HepG2 (cell line): ENCODE measurements around the gene LTB4R. TPM values are rescaled to one million over a fixed set of nuclear protein-coding genes. Genes with fewer than 3 reads are reported as not detected.
A peak's percentile ranks its signal among the peaks of the same experiment; 100 is the strongest.

Experiments used
- AHDC1 ChIP-seq: sonication (generic); formaldehyde crosslinking; IDR thresholded peaks from 2 replicates; pipeline ENCODE4 v1.5.1; 2020; ENCODE audit warnings: mild to moderate bottlenecking, missing genetic modification reagents, borderline replicate concordance
- ARNT2 ChIP-seq: sonication (generic); formaldehyde crosslinking; IDR thresholded peaks from 2 replicates; pipeline ENCODE4 v1.8.0; 2022; ENCODE audit warnings: mild to moderate bottlenecking, low read depth, missing genetic modification reagents, moderate library complexity
- BRD4 ChIP-seq: sonication (generic); formaldehyde crosslinking; IDR thresholded peaks from 2 replicates; pipeline ENCODE4 v1.4.0; 2020; ENCODE audit warnings: missing genetic modification reagents
- HMGA1 ChIP-seq: sonication (generic); formaldehyde crosslinking; conservative IDR thresholded peaks from 2 replicates; pipeline ENCODE4 v1.4.0; 2020; ENCODE audit warnings: missing genetic modification reagents
- HOXA5 ChIP-seq: sonication (generic); formaldehyde crosslinking; IDR thresholded peaks from 2 replicates; pipeline ENCODE4 v1.4.0; 2020; ENCODE audit warnings: missing genetic modification reagents
- KAT7 ChIP-seq: IDR thresholded peaks from 2 replicates; pipeline ENCODE4 v1.6.1; 2018; ENCODE audit warnings: borderline replicate concordance, missing compliant biosample characterization
- KAT8 ChIP-seq: IDR thresholded peaks from 2 replicates; pipeline ENCODE4 v1.6.1; 2016; ENCODE audit warnings: missing genetic modification reagents, missing compliant biosample characterization
- KDM2A ChIP-seq: sonication (generic); formaldehyde crosslinking; IDR thresholded peaks from 2 replicates; pipeline ENCODE4 v1.4.0; 2020; ENCODE audit warnings: low read depth, missing genetic modification reagents, borderline replicate concordance
- NFE2L2 ChIP-seq: fragments of 150-350 bp; IDR thresholded peaks from 2 replicates; pipeline ENCODE4 v1.6.1; 2014; ENCODE audit warnings: low read length
- NR1H2 ChIP-seq: sonication (generic); formaldehyde crosslinking; IDR thresholded peaks from 2 replicates; pipeline ENCODE4 v1.8.1; 2022; ENCODE audit warnings: low read depth, missing genetic modification reagents, borderline replicate concordance
- RBFOX2 ChIP-seq: fragments of 200-400 bp; formaldehyde crosslinking; IDR thresholded peaks from 2 replicates; pipeline ENCODE4 v1.6.1; 2017; ENCODE audit warnings: low read depth, mild to moderate bottlenecking, low read length
- SALL1 ChIP-seq: sonication (generic); formaldehyde crosslinking; IDR thresholded peaks from 2 replicates; pipeline ENCODE4 v1.8.0; 2022; ENCODE audit warnings: mild to moderate bottlenecking, missing genetic modification reagents
- TCF7L2 ChIP-seq: IDR thresholded peaks from 2 replicates; pipeline ENCODE4 v1.6.1; 2011; ENCODE audit warnings: mild to moderate bottlenecking, low read depth, low read length, moderate library complexity
- ZBTB43 ChIP-seq: sonication (generic); formaldehyde crosslinking; conservative IDR thresholded peaks from 2 replicates; pipeline ENCODE4 v1.4.0; 2020; ENCODE audit warnings: missing genetic modification reagents
- ZEB1 ChIP-seq: IDR thresholded peaks from 2 replicates; pipeline ENCODE4 v1.6.1; 2012; ENCODE audit warnings: mild to moderate bottlenecking, low read depth, inconsistent platforms; ENCODE audit not compliant: insufficient replicate concordance
- ZNF230 ChIP-seq: sonication (generic); formaldehyde crosslinking; IDR thresholded peaks from 2 replicates; pipeline ENCODE4 v1.4.0; 2020; ENCODE audit warnings: mild to moderate bottlenecking, missing genetic modification reagents
- ZNF331 ChIP-seq: sonication (generic); formaldehyde crosslinking; IDR thresholded peaks from 2 replicates; pipeline ENCODE4 v1.4.0; 2020; ENCODE audit warnings: missing genetic modification reagents
- ZNF501 ChIP-seq: sonication (generic); formaldehyde crosslinking; IDR thresholded peaks from 2 replicates; pipeline ENCODE4 v1.5.1; 2020; ENCODE audit warnings: mild to moderate bottlenecking, moderate library complexity, missing genetic modification reagents
- ZNF549 ChIP-seq: sonication (generic); formaldehyde crosslinking; IDR thresholded peaks from 2 replicates; pipeline ENCODE4 v1.5.0; 2020; ENCODE audit warnings: missing genetic modification reagents
- ZNF563 ChIP-seq: sonication (generic); formaldehyde crosslinking; IDR thresholded peaks from 2 replicates; pipeline ENCODE4 v1.8.0; 2022; ENCODE audit warnings: mild to moderate bottlenecking, moderate library complexity, missing genetic modification reagents
- ZNF781 ChIP-seq: sonication (generic); formaldehyde crosslinking; IDR thresholded peaks from 2 replicates; pipeline ENCODE4 v1.5.1; 2020; ENCODE audit warnings: borderline replicate concordance, mild to moderate bottlenecking, missing genetic modification reagents; ENCODE audit errors: not compliant biosample characterization
- ZSCAN21 ChIP-seq: sonication (generic); formaldehyde crosslinking; IDR thresholded peaks from 2 replicates; pipeline ENCODE4 v1.8.0; 2022; ENCODE audit warnings: mild to moderate bottlenecking, missing genetic modification reagents, moderate library complexity, borderline replicate concordance
- polyA plus RNA-seq, 8 experiments: library from polyadenylated mRNA; depleted of rRNA in 3 of 8; stranded (reverse) in 7 of 8; unstranded in 1 of 8; fragments of >200 nt; fragmentation: Illumina TruSeq in 4 of 8; extraction: Trizol in 4 of 8; gene quantifications; 2 replicates each; pipeline versions ENCODE4 v1.2.1 to v1.2.3, GENCODE V29; 2011 to 2016; ENCODE audit warnings: low read depth in 4 of 8, missing spikeins in 1 of 8, mixed read lengths in 1 of 8; ENCODE audit not compliant: insufficient read depth in 1 of 8
- total RNA-seq, 5 experiments: library from RNA; depleted of rRNA; stranded (reverse); fragments of >200 nt; fragmentation: Illumina TruSeq; extraction: Trizol; gene quantifications; 2 replicates each; pipeline ENCODE4 v1.2.3, GENCODE V29; 2016; ENCODE audit warnings: low read depth in 1 of 5

The LTB4R gene
- total and polyA plus RNA-seq, 2 of the 13 experiments (the other 11 are each of a cell fraction or from before 2014, with no cell fraction given): 3.2 to 8.2 TPM

GRCh38 chr14:24296341-24297157 lies 14.8 kb upstream of the LTB4R start (continued):
- TF ChIP-seq BRD4 (CRISPR knock-in tag) (no peak), ZNF331 (CRISPR knock-in tag) (peak; percentile 37; the same call in 1 of the 2 replicates), ZBTB43 (CRISPR knock-in tag) (no peak), SALL1 (peak; percentile 80), NFE2L2 (no peak), TCF7L2 (no peak), HOXA5 (CRISPR knock-in tag) (no peak), NR1H2 (CRISPR knock-in tag) (no peak), ZSCAN21 (no peak), KDM2A (CRISPR knock-in tag) (peak; percentile 67; the same call in 1 of the 2 replicates), ARNT2 (0 out of 2 replicates have a peak, but pooled peaks have one; percentile 29), AHDC1 (CRISPR knock-in tag) (no peak), HMGA1 (no peak), ZNF549 (CRISPR knock-in tag) (no peak), RBFOX2 (0 out of 2 replicates have a peak, but pooled peaks have one; percentile 36), ZNF501 (peak; percentile 80), ZNF563 (no peak), KAT7 (CRISPR knock-in tag) (peak; percentile 89), ZNF230 (CRISPR knock-in tag) (peak; percentile 46; the same call in 1 of the 2 replicates), ZNF781 (no peak), KAT8 (CRISPR knock-in tag) (peak; percentile 70; the same call in 1 of the 2 replicates), ZEB1 (no peak)
